ENCODE data around the gene SLC2A11.
"Not testable (repeated sequence)": the region's sequence is repeated elsewhere in the genome, so short reads cannot be mapped to it uniquely, and the experiment has no call there.

Gene SLC2A11

GRCh38 chr22:23904573-23905254, 47.0 kb downstream of the SLC2A11 start:
- in situ Hi-C loops (cut with MboI; ENCODE audit: low sequenced_read_pairs): no loop called here

- in situ Hi-C loops (cut with MboI; ENCODE audit: low sequenced_read_pairs): no loop called here
These were observed 49.0 kb downstream of the SLC2A11 start for GRCh38 chr22:23906641-23907040.

GRCh38 chr22:23907423-23907822, 49.7 kb downstream of the SLC2A11 start:
- in situ Hi-C loops (cut with MboI; ENCODE audit: low sequenced_read_pairs): not testable (repeated sequence)

- in situ Hi-C loops (cut with MboI; ENCODE audit: low sequenced_read_pairs): no loop called here
These were observed 51.0 kb downstream of the SLC2A11 start for GRCh38 chr22:23908587-23909205.

GRCh38 chr22:23909296-23909898, 51.7 kb downstream of the SLC2A11 start:
- in situ Hi-C loops (cut with MboI; ENCODE audit: low sequenced_read_pairs): no loop called here

- in situ Hi-C loops (cut with MboI; ENCODE audit: low sequenced_read_pairs): no loop called here
These were observed 53.0 kb downstream of the SLC2A11 start for GRCh38 chr22:23910496-23911190.

GRCh38 chr22:23911318-23911980, 53.8 kb downstream of the SLC2A11 start:
- in situ Hi-C loops (cut with MboI; ENCODE audit: low sequenced_read_pairs): no loop called here

- in situ Hi-C loops (cut with MboI; ENCODE audit: low sequenced_read_pairs): no loop called here
These were observed 54.7 kb downstream of the SLC2A11 start for GRCh38 chr22:23912293-23912903.

- in situ Hi-C loops (cut with MboI; ENCODE audit: low sequenced_read_pairs): no loop called here
These were observed 55.6 kb downstream of the SLC2A11 start for GRCh38 chr22:23913306-23913660.

- in situ Hi-C loops (cut with MboI; ENCODE audit: low sequenced_read_pairs): no loop called here
These were observed 56.1 kb downstream of the SLC2A11 start for GRCh38 chr22:23913661-23914353.

- in situ Hi-C loops (cut with MboI; ENCODE audit: low sequenced_read_pairs): no loop called here
These were observed 57.6 kb downstream of the SLC2A11 start for GRCh38 chr22:23915290-23915689.

- in situ Hi-C loops (cut with MboI; ENCODE audit: low sequenced_read_pairs): not testable (repeated sequence)
These were observed 62.6 kb downstream of the SLC2A11 start for GRCh38 chr22:23920267-23920611.

GRCh38 chr22:23921586-23922201, 64.0 kb downstream of the SLC2A11 start:
- in situ Hi-C loops (cut with MboI; ENCODE audit: low sequenced_read_pairs): not testable (repeated sequence)

GRCh38 chr22:23922921-23923320, 65.2 kb downstream of the SLC2A11 start:
- in situ Hi-C loops (cut with MboI; ENCODE audit: low sequenced_read_pairs): no loop called here

GRCh38 chr22:23925020-23925606, 67.4 kb downstream of the SLC2A11 start:
- in situ Hi-C loops (cut with MboI; ENCODE audit: low sequenced_read_pairs): no loop called here

GRCh38 chr22:23926561-23926960, 68.9 kb downstream of the SLC2A11 start:
- in situ Hi-C loops (cut with MboI; ENCODE audit: low sequenced_read_pairs): no loop called here
